Progenitor cell of endocrine pancreas (in vitro differentiated cells): ENCODE results near the gene LZTFL1. TPM values are rescaled to one million over a fixed set of nuclear protein-coding genes. Genes with fewer than 3 reads are reported as not detected.
"Not testable (repeated sequence)": the region's sequence is repeated elsewhere in the genome, so short reads cannot be mapped to it uniquely, and the experiment has no call there.

Experiments
- DNase-seq: peaks from one replicate; pipeline ENCODE4 v3.0.0; 2021; ENCODE audit warnings: low spot score; ENCODE audit not compliant: unreplicated experiment
- H3K27ac Mint-ChIP-seq: 2 replicates; pipeline ENCODE4 v1.8.0; 2021; ENCODE audit warnings: mild to moderate bottlenecking, moderate library complexity, mixed read lengths
- H3K27me3 Mint-ChIP-seq: 2 replicates; pipeline ENCODE4 v1.8.0; 2021; ENCODE audit warnings: mixed read lengths
- H3K36me3 Mint-ChIP-seq: 2 replicates; pipeline ENCODE4 v1.8.0; 2022; ENCODE audit warnings: mixed read lengths; ENCODE audit not compliant: insufficient read depth
- H3K4me1 Mint-ChIP-seq: 2 replicates; pipeline ENCODE4 v1.8.0; 2021; ENCODE audit warnings: low read depth, mixed read lengths
- H3K4me3 Mint-ChIP-seq: 2 replicates; pipeline ENCODE4 v1.8.0; 2021; ENCODE audit warnings: low read depth, mild to moderate bottlenecking, moderate library complexity, mixed read lengths
- H3K9me3 Mint-ChIP-seq: 2 replicates; pipeline ENCODE4 v1.8.0; 2021; ENCODE audit warnings: low read depth, mixed read lengths
- total RNA-seq: library from RNA; stranded (reverse); gene quantifications from 2 replicates; pipeline ENCODE4 v1.2.1, GENCODE V29; 2021
- TF ChIP-seq, protein P1 (sequence below): fragments of 200-600 bp; sonication (generic); IDR thresholded peaks from one replicate; pipeline ENCODE4 v1.5.0; 2021; ENCODE audit warnings: antibody characterized with exemption, mild to moderate bottlenecking; ENCODE audit not compliant: unreplicated experiment

LZTFL1 gene
- total RNA-seq, 1 donor from 2014 or later = 28.1 TPM

DNA sequence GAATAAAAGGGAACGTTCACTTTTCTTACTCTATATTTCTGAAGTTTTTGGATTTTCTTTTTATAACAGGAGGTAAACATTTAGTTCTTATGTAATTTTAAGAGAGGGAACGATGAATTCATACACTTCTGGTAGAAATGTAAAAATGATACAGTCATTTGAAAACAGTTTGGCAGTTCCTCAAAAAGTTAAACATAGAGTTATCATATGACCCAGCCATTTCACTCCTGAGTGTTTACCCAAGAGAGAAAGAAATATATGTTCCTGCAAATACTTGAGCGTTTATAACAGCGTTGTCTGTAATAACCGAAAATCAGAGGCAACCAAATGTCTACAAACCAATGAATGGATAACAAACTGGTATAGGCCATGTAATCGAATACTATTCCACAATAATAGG, 23.6 kb upstream of the LZTFL1 start:
- peaks cover 11% of the 10 kb centered on the region for H3K27me3 Mint-ChIP-seq
- no peaks in the 10 kb centered on the region for H3K36me3 Mint-ChIP-seq
- H3K4me1 Mint-ChIP-seq = peaks cover 8% of the 10 kb centered on the region
- TF ChIP-seq, protein P1, sequence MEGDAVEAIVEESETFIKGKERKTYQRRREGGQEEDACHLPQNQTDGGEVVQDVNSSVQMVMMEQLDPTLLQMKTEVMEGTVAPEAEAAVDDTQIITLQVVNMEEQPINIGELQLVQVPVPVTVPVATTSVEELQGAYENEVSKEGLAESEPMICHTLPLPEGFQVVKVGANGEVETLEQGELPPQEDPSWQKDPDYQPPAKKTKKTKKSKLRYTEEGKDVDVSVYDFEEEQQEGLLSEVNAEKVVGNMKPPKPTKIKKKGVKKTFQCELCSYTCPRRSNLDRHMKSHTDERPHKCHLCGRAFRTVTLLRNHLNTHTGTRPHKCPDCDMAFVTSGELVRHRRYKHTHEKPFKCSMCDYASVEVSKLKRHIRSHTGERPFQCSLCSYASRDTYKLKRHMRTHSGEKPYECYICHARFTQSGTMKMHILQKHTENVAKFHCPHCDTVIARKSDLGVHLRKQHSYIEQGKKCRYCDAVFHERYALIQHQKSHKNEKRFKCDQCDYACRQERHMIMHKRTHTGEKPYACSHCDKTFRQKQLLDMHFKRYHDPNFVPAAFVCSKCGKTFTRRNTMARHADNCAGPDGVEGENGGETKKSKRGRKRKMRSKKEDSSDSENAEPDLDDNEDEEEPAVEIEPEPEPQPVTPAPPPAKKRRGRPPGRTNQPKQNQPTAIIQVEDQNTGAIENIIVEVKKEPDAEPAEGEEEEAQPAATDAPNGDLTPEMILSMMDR = no peak
- H3K4me3 Mint-ChIP-seq = no peak overlapping the region
- no peak overlapping the region for H3K27ac Mint-ChIP-seq
- H3K9me3 Mint-ChIP-seq = peaks cover 5% of the 10 kb centered on the region
- no peak for DNase-seq

DNA sequence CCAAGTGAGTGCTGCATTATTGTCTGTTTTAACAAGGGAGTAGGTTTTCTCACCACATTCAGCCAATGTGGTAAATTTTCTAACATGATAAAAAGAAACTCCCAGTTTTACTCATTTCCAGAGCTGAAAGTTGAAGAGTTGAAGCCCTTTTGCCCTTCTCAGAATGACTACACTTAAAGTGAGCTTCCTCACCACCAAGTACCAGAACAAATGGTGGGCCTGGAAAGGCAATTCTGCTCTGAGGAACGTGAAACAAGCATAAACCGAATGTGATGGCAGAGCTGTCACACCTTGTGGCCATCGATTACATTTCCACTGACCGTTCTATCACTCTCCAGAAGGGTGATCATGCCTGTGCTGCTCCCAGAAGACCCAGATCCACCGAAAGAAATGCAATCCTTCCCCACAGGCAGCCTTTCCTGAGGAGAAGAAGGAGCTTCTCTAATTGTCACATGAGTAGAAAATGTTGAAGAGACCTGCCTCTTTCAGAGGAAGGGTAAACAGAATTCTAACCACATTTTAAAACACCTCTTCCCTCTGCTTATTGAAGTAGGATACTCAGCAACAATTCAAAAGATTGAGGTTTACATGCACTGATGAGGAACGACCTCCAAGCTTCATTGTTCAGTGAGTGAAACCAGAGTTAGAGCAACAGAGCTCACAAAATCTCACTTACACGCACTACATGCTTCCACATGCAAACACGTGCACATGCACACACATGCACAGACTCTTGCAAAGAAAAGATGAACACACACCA, 23.0 kb upstream of the LZTFL1 start:
- Mint-ChIP-seq H3K27ac (no peak overlapping the region), H3K4me1 (peaks cover 8% of the 10 kb centered on the region), H3K9me3 (peaks cover 5% of the 10 kb centered on the region), H3K36me3 (no peaks in the 10 kb centered on the region), H3K4me3 (no peak overlapping the region), H3K27me3 (peaks cover 11% of the 10 kb centered on the region)
- no peak for DNase-seq
- TF ChIP-seq, protein P1 = no peak

DNA sequence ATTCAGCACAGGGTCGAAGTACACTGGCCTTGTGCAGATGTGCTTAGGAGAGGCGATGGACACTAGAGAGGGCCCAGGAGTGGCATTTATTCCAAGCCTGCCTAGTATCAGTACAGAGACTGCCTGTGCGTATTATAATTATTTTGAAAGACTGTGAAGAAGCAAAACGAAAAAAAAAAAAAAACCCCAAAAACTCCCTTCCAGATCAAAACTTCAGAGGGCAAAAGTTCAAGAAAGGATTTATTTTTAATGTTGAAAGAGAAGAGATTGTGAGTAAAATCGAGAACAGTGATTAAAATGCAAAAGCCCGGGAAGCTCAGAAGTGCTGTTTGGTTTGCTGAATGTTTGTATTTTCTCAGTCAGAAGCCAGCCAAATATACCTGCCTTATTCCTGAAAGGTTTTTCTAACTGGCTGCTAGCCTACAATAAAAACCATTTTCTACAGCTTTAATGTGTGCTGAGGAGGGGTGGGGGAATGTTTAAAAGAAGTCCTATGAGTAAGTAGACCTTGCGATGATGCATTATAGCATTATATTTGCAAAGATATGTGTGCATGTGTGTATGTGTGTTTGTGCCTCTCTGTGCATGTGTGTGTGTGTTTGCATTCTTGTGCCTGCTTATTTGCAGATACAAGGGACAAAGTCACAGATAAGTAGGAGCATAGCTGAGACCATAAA, 19.3 kb upstream of the LZTFL1 start:
- no peak overlapping the region for H3K27ac Mint-ChIP-seq

DNA sequence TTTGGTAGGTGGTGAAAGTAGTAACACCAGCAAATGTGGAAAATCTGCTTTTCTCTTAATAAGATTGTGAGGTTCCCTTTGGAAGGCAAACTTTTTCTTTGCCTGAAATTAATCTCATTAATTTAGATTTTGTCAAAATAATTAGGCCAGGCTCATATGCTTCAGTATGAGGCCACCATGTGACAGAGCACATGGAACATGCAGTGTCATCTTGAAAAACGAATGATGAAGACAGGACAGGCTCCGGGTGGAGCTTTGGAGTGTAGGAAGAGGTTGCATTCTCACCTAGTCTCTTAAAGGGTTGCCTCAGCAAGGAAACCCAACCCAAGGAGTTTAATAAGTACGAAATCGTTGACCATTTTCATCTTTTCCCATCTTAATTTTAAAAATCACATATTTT, 18.6 kb upstream of the LZTFL1 start:
- Mint-ChIP-seq H3K4me3 (no peak overlapping the region), H3K4me1 (peaks cover 6% of the 10 kb centered on the region), H3K27ac (no peak overlapping the region), H3K36me3 (peaks cover 2% of the 10 kb centered on the region), H3K27me3 (peaks cover 8% of the 10 kb centered on the region), H3K9me3 (peaks cover 20% of the 10 kb centered on the region)
- no peak for DNase-seq
- TF ChIP-seq, protein P1 = no peak

More for the DNA sequence above, 19.3 kb upstream of the LZTFL1 start:
- no peak for DNase-seq
- no peak overlapping the region for H3K4me3 Mint-ChIP-seq
- H3K9me3 Mint-ChIP-seq = peaks cover 13% of the 10 kb centered on the region
- H3K36me3 Mint-ChIP-seq = no peaks in the 10 kb centered on the region
- peaks cover 6% of the 10 kb centered on the region for H3K4me1 Mint-ChIP-seq
- TF ChIP-seq, protein P1 = no peak
- peaks cover 10% of the 10 kb centered on the region for H3K27me3 Mint-ChIP-seq

DNA sequence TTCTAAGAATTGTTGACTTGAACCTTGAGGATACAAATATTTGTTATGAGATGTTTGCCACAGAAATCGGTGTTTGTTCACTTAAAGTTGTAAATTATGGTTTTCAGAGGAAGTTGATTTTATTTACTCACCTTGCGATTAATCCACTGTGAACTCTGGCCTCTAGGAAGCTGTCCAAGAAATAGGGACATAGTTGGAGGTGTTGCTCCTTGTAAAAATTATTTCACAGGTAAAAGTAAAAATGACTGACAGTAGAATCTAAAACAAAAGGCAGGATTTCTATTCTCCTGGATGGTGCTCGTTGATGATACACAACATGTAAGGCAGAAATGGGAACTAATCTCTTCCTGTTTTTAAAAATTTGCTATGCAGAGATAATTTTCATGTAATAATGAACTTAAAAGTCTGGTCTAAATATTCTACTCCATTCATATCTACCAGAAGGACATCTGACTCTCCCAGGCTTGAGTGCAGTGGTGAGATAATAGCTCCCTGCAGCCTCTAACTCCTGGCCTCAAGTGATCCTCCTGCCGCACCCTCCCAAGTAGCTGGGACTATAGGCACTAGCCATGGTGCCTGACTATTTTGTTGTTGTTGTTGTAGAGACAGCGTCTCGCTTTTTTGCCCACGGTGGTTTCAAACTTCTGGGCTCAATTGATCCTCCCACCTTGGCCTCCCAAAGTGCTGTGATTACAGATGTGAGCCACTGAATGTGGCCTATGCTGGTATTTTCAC, 17.1 kb upstream of the LZTFL1 start:
- Mint-ChIP-seq H3K4me3 (no peak overlapping the region), H3K27me3 (peaks cover 15% of the 10 kb centered on the region), H3K36me3 (peaks cover 2% of the 10 kb centered on the region), H3K9me3 (peaks cover 21% of the 10 kb centered on the region), H3K4me1 (peaks cover 6% of the 10 kb centered on the region), H3K27ac (no peak overlapping the region)
- no peak for DNase-seq
- TF ChIP-seq, protein P1 = no peak

DNA sequence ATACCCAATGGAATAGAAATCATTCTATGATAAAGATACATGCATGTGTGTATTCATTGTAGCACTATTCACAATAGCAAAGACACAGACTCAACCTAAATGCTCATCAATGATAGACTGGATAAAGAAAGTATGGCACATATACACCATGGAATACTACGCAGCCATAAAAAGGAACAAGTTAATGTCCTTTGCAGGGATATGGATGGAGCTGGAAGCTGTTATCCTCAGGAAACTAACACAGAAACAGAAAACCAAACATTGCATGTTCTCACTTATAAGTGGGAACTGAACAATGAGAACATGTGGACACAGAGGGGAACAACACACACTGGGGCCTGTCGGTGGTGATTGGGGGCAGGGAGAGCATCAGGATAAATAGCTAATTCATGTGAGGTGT, 15.1 kb upstream of the LZTFL1 start:
- H3K36me3 Mint-ChIP-seq, H3K27ac Mint-ChIP-seq, H3K4me1 Mint-ChIP-seq, DNase-seq, H3K4me3 Mint-ChIP-seq: not testable (repeated sequence)
- H3K9me3 Mint-ChIP-seq = peaks cover 16% of the 10 kb centered on the region
- H3K27me3 Mint-ChIP-seq = peaks cover 31% of the 10 kb centered on the region

DNA sequence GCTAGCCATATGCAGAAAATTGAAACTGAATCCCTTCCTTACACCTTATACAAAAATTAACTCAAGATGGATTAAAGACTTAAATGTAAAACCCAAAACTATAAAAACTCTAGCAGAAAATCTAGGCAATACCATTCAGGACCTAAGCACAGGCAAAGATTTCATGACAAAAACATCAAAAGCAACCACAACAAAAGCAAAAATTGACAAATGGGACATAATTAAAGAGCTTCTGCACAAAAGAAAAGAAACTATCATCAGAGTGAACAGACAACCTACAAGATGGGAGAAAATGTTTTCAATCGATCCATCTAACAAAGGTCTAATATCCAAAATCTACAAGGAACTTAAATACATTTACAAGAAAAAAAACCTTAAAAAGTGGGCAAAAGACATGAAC, 14.4 kb upstream of the LZTFL1 start:
- peaks cover 37% of the 10 kb centered on the region for H3K27me3 Mint-ChIP-seq
- not testable (repeated sequence) for DNase-seq, H3K4me1 Mint-ChIP-seq, H3K27ac Mint-ChIP-seq, H3K4me3 Mint-ChIP-seq, H3K36me3 Mint-ChIP-seq
- peaks cover 16% of the 10 kb centered on the region for H3K9me3 Mint-ChIP-seq
